GM19463 (cell line): Measurements from ENCODE around the gene C1orf122.

Experiments
- ATAC-seq: cut with Tn5 transposase; IDR thresholded peaks from one replicate; pipeline ENCODE4 v1.9.1; 2021; ENCODE audit warnings: mild to moderate bottlenecking, moderate library complexity; ENCODE audit not compliant: unreplicated experiment

The C1orf122 gene

DNA sequence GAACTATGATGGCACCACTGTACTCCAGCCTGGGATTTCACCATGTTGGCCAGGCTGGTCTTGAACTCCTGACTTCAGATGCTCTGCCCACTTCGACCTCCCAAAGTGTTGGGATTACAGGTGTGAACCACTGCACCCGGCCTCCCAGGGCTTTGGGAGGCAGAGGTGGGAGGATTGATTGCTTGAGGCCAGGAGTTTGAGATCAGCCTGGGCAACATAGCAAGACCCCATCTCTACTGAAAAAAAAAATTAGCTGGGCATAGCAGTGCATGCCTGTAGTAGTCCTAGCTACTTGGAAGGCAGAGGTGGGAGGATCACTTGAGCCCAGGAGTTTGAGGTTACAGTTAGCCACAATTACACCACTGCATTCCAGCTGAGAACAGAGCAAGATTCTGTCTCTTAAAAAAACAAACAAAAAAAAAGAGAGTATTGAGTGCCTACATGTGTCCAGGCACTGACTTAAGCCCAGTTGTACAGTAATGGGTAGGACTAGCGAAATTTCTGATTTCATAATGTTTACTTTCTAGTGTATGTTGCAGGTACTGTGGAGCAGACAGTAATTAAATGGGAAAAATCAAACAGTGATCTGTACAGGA is 9.7 kb upstream of the C1orf122 start:
- ATAC-seq = no peak

DNA sequence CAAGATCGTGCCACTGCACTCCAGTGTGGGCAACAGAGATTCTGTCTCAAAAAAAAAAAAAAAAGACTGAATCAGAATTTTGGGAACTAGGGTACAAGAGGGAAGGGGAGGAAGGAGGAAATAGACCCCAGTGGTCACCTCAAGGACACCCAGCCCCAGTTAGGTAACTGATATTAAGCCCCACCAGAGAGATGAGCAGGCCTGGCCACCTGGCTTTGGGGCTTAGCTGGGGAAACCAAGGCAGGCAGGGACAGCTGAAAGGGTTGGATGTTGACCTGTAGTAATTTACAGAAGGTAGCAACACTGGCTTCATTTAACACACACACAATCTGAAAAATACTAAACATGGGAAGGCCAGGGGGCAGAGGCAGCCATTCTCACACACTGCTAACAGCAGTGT is 5.2 kb upstream of the C1orf122 start:
- no peak for ATAC-seq

DNA sequence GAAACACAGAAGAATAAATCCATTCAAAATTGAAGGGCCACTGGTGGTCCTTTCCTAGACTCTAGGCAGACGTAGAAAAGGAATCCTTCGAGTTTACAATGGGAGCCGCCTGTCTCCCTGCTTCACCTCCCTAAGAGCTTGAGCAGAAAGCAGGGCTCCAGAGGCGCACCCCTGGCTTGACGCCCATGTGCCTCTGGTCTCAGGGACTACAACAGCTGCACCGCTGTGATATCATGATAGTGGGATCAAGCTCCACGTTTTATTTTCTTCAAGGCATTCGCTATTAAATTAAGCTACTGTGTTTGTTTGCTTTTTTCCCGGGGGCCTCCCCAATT is 403 bp upstream of the C1orf122 start:
- no peak for ATAC-seq

DNA sequence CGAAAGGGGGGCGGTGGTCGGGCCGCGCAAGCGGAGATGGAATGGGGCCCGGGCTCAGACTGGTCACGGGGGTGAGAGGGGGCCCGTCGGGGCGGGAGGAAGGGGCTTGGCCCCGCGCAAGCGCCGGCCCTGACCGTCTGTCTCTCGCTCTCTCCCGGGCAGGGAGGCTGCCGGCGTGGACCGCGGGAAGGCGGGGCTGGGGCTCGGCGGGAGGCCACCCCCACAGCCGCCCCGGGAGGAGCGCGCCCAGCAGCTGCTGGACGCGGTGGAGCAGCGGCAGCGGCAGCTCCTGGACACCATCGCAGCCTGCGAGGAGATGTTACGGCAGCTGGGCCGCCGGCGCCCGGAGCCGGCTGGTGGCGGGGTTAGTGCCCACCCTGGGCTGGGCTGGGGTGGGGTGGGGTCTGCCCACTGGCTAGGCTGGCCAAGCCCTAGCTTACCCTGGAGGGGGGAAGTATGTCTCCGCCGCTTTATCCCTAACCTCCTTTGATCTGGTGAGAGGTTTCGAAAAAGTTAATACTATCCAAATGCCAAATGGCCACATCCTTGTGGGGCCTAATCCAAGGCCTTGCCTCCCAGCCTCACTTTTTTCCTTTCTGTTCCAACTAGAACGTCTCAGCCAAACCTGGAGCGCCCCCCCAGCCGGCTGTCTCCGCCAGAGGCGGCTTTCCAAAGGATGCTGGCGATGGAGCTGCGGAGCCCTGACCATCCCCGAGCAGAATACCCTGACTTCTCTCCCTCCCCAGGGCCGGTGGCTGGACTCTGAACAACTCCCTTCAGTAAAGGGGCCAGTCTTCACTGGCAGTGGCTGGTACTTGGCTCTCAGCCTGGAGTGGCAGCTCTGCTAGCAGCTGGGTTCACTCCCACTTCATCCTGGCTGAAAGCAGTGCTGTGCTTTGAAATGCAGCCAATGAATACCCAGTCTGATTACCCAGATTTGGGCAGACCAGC is 1.1 kb downstream of the C1orf122 start:
- peak; percentile 28 for ATAC-seq

DNA sequence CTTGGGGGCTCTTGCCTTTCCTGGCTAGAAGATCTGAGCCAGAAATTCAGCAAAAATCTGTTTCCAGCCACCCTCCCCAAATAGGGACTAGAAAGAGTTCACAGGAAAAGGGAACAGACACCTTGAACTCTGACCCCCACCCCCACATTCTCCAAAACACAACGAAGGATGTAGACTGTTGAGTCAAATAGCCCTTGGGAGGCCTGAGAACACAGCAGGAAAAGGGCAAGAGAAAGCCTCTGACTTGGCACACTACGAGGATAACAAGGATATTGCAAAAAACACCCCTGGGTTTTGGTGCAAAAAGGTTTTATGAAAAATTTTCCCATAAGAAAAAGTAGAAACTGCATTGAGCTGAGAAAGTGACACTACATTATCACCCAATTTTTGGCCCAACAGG is 2.4 kb downstream of the C1orf122 start:
- ATAC-seq = no peak

DNA sequence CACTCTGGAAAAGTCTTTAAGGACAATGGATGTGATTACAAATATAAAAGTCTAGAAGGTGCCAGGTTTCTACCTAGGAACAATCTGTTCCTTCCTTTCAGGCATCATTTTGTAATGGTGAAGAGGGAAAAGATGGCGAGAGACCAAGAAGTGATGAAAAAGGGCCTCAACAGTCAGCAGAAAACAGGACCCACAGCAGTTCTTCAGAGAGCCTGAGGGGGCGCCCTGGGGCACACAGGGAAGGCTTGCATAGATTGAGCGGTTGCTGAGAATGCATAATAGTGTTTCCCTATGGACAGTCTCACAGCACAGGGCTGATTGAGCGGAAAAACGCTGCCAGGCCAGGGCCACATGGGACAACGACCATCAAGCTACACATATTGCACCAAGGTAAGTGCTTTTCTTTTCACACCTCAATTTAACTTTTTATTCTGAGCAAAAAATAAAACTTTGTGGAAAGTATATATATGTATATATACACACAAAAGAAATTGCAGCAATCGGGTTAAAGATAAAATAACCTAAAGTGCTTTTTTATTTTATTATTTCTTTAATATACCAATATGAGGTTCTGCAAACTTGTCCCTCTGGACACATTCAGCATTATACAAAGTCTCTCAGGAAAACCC is 3.6 kb downstream of the C1orf122 start:
- no peak for ATAC-seq

DNA sequence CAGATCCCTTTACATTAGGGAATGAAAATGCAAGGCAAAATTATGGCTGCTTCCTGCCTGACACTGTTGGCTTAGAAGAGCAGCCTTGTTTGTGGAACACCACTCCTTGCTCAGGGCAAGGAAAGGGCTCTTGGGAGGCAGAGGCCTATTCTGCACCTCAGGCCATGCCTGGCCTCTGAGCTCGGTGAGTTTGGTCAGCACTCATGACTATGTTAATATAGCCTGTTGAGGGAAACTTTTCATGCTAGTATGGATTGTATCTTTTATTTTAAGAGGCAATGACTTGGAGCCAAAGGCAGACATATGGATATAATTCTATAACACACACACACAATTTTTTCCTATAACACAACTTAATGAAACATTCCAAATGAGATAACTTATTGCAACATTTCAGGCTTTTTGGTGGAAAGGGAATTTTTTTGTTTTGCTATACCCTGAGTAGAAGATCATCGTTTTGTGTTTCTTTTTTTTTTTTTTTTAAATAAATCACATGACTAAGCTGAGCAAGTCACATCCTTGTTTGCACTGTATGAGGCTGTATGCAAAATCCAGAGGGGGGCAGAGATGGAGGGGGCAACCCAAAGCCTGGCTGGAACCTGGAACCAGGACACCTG is 6.0 kb downstream of the C1orf122 start:
- no peak for ATAC-seq

DNA sequence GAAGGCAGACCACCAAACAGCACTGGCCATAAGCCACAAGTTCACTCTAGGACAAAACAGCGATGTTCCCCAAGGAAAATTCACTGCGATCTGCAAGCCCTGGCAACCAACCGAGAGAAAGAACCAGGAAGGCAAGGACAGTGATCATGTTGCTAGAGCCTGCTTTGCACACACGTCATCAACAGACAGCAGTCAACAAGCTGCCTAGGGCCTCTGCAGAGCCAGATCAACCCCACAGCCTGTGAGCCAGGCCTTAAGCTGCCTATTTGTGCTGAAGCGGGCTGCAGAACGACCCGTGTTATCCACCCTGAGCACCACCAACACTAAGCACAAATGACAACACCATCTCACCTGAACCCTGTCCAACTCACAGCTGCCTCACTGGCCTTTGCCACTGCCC is 6.7 kb downstream of the C1orf122 start:
- no peak for ATAC-seq

DNA sequence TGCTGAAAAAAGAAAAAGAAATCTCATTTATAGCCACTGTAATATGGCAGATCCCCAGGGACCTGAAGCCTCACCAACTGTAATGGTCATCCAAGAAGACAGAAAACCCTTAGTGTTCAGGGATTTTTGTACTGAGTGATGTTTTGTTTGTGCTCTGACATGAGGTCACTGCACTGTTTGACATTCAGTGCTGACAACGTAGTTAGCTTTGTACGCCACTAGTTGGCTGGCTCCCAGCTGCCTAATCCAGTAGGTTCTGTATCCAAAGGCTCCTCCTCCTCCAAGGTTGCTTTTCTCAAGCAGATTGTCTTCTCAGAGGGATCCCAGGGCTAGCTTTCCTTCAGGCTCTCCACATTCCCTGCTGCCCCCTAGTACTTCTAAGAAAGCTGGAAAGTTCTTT is 9.9 kb downstream of the C1orf122 start:
- ATAC-seq = no peak

DNA sequence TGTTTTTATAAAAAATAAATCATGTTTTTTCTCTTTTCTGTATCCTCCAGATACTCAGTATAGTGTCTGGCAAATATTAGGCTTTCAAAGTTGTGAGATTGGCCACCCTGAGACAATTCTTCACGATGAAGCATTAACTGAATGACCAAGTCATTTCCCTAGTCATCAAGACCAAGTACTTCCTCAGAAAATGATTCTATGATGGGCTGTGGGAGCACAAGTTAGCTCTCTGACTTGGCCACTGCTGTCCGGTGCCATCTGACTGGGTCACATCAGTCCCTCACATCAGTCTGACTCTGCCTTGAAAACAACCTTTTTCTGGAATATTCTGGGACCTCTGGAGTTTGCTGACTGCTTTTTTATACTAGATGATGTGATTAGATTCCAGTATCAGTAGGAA is 13.9 kb downstream of the C1orf122 start:
- ATAC-seq = no peak

DNA sequence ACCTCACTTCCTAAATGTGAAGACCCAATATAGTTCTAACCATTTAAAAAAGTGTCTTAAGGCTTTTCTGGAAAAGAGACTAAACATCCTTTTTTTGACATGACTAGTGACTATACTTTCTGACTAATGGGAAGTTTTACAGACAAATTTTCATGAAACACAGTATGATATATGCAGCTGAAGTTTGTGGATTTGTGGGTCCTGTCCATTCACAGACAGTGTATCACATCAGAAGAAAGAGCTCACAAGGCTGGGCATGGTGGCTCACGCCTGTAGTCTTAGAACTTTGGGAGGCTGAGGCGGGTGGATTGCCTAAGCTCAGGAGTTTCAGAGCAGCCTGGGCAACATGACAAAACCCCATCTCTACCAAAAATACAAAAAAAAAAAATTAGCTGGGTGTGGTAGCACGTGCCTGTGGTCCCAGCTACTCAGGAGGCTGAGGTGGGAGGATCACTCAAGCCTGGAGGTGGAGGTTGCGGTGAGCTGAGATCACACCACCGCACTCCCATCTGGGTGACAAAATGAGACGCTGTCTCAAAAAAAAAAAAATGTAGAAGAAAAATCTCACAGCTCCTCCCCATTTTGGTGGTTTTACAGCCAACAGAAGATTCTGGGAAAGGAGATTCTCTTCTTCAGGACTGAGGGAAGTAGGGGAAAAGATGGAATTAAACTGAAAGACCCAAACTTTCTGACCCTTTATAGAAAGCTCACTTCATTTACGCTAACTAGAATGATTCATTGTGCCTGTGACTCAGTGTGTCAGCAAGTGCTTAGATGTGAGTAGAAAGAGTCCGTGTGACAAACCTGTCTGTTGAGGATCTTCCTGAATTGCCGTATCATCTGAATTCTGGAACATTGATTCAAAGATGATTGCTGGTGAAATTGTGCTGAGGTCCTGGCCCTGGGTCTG is 15.6 kb downstream of the C1orf122 start:
- no peak for ATAC-seq

DNA sequence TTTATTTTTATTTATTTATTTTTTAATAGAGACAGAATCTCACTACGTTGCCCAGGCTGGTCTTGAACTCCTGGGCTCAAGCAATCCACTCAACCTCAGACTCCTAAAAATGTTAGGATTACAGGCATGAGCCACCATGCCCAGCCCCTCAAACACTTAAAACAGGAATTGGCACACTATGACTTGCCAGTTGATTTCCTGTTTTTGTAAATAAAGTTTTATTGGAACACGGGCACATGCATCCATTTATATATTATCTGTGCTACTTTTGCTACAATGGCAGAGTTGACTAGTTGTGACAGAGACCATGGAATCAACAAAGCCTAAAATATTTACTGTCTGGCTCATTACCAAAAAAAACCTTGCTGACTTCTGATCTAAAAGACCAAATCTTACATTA is 16.4 kb downstream of the C1orf122 start:
- no peak for ATAC-seq

DNA sequence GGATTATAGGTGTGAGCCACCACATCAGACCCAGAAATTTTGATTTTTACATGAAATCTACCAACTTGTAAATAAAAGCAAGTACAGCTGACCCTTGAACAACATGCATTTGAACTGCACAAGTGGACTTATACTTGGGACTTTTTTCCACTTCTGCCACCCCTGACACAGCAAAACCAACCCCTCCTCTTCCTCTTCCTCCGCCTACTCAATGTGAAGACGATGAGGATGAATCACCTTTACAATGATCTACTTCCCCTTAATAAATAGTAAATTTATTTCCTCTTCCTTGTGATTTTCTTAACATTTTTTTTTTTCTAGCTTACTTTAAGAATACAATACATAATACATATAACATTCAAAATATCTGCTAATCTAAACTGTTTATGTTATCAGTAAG is 17.9 kb downstream of the C1orf122 start:
- no peak for ATAC-seq

DNA sequence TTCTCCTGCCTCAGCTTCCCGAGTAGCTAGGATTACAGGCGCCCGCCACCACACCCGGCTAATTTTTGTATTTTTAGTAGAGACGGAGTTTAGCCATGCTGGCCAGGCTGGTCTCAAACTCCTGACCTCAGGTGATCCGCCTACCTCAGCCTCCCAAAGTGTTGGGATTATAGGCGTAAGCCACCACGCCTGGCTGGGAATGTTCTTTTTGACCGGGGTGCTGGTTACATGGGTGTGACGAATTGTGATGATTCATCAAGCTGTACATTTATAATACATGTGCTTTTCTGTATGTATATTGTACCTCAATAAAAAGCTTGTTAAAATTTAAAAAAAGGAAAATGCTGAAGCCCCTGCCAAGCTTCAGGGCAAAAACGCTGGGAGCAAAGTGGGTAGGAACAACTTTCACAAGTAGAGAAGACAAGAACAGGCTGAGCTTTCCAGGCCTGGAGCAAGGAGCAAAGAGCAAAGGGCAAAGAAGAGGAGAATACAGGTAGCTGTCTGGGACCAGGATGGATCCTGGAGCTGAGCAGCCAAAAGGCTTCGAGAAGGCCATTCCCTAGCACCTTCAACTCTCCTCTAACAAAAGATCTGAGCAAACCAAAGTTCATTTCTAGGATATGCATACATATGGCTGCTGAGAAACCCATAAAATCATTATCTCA is 21.0 kb downstream of the C1orf122 start:
- ATAC-seq = no peak

DNA sequence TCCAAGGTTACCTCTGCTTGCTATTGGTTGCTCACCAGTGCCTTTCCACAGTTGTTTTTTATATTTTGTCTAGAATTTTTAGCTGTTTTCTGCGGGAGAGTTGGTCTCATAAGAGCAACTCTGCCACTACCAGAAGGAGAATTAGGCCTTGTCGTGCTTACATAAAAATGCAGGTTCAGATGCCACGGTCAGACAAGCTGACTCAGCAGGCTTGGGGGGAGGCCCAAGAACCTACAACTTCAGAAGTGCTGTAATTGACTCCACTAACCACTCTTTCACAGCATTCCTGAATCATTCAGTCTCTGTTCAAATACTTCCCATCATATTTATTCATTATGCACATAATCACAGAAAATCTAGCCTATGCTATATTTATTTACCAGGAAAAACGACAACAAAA is 23.5 kb downstream of the C1orf122 start:
- no peak for ATAC-seq

DNA sequence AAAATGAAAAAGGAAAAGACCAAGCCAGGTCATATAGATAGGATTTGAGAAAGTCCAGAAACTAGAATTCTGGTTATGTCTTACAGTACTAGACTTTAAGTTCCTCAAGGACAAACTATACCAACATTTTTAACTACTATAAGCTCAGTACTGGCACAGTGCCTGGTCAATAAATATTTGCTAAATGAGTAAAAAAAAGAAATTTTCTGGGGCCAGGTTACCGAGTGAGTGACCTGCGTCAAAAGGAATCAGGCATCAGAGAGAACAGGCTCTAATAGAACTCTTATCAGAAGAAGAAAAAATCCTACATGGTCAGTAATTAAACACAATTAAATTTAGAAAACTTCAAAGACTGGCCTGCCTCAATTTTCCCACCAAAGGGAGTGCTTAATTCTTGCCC is 24.2 kb downstream of the C1orf122 start:
- no peak for ATAC-seq

DNA sequence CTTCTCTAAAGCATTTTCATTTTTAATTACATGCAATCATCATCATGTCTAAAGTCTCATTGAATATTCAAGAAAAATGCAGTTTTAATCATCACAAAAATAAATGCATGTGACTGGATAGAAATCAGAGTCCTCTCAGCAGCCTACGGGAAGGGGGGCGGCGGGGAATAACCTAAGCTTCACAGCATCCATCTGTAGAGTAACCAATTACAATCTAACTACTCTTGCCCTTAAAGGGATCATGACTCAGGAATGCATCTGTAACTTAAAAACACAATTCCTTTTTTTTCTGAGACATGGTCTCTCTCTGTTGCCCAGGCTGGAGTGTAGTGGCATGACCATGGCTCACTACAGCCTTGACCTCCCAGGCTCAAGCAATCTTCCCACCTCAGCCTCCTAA is 29.2 kb downstream of the C1orf122 start:
- ATAC-seq = no peak

DNA sequence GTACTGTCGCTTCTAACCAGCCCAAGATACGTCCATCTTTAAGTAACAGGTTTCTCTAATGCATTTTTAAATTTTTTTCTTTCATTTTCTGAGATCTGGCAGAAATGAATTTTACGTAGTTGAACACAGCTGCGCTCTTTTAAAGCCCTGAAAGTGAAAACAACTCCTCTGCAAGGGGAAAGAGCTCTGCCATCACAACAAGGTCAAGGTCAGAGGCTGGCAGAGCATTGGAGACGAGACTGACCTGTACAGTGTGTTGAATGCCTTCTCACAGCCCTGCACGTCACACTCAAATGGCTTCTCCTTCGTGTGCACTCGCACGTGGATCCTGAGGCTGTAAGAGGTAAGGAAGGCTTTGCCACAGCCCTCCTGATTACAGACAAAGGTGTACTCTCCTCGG is 32.1 kb downstream of the C1orf122 start:
- no peak for ATAC-seq

DNA sequence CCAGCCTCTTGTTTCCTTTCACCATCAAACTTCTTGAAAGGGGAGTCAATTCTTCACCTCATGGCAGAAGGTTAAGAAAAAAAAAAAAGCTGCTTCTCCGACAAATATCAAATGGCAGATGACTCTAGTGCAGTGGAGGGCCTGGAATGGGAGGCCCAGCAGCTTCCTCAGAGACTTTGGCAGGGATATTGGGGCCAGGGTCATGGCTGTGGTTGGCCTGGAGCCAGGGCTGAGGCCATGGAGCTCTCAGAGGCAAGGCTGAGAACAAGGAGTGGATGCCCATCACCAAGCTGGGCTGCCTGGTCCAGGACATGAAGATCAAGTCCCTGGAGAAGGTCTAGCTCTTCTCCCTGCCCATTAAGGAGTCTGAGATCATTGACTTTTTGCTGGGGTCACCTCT is 33.1 kb downstream of the C1orf122 start:
- ATAC-seq = no peak

DNA sequence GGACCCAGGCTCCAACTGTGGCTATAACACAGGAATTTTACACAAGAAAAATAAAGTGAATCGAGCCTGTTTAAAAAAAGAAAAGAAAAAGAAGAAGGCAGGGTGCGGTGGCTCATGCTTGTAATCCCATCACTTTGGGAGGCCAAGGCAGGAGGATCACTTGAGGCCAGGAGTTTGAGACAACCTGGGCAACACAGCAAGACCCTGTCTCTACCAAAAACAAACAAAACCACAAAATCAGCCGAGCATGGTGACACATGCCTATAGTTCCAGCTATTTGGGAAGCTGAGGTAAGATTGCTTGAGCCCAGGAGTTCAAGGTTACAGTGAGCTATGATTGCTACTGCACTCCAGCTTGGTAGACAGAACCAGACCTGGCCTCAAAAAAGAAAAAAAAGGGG is 34.1 kb downstream of the C1orf122 start:
- no peak for ATAC-seq
